ENCODE results near the gene TDG.

Gene TDG

DNA sequence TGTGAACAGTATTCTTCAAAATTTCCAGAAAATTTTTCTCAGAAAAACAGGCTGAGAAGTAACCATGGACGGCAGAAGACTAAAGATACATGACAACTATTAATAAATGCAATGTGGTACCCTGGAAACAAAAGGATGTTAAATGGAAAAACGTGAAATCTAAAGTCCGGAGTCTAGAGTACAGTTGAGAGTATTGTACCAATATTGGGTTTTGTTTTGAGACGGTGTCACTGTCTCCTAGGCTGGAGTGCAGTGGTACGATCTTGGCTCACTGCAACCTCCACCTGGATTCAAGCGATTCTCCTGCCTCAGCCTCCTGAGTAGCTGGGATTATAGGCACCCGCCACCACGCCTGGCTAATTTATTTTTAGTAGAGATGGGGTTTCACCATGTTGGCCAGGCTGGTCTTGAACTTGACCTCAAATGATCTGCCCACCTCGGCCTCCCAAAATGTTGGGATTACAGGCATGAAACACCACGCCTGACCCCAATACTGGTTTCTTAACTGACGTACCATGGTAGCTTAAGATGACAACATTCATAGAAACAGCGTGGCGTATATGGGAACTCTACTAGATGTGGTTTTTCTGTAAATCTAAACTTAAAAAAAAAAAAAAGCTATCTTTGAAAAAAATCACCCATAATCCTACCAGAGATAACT lies 16.8 kb upstream of the TDG start:
- no peak for DNase-seq (ENCODE audit: low read depth)
- H3K4me3 ChIP-seq (ENCODE audit: low read depth, low read length): no peak overlapping the region
- TF ChIP-seq, protein P1, sequence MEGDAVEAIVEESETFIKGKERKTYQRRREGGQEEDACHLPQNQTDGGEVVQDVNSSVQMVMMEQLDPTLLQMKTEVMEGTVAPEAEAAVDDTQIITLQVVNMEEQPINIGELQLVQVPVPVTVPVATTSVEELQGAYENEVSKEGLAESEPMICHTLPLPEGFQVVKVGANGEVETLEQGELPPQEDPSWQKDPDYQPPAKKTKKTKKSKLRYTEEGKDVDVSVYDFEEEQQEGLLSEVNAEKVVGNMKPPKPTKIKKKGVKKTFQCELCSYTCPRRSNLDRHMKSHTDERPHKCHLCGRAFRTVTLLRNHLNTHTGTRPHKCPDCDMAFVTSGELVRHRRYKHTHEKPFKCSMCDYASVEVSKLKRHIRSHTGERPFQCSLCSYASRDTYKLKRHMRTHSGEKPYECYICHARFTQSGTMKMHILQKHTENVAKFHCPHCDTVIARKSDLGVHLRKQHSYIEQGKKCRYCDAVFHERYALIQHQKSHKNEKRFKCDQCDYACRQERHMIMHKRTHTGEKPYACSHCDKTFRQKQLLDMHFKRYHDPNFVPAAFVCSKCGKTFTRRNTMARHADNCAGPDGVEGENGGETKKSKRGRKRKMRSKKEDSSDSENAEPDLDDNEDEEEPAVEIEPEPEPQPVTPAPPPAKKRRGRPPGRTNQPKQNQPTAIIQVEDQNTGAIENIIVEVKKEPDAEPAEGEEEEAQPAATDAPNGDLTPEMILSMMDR (IDR thresholded peaks at IDR 0.05; ENCODE audit: low read depth, low read length, missing control alignments): no peak

GRCh38 chr12:103952497-103952896 lies 13.2 kb upstream of the TDG start:
- TF ChIP-seq, protein P1 (IDR thresholded peaks at IDR 0.05; ENCODE audit: low read depth, low read length, missing control alignments): no peak
- DNase-seq (ENCODE audit: low read depth): no peak
- no peak overlapping the region for H3K4me3 ChIP-seq (ENCODE audit: low read depth, low read length)

DNA sequence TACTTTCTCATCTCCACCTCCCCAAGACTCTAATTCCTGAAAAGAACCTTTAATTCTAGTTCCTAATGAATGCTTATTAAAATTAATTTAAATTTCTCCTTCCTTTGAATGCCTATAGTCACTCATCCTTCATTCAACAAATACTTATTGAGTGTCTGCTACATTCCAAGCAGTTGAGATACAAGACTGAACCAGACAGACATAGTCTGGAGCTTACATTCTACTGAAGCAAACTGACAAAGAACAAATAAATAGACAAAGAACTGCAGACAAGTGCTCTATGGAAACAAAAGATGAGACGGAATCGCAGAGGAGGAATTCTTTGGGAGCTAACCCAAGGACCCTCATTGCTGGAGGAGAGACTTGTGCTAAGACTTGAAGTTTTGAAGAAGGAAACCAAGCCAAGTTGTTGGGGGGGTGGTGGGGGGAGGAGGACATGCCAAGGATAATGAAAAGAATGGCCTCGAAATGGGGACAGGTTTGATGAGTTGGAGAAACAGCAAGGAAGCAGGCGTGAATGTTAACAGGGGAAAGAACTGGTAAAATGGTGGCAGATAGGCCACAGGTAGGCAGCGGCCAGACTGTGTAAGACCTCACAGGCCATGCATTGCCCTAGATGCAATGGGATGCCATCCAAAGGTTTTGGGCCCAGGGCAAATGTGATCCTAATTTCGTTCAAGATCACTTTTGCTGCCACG lies 9.7 kb upstream of the TDG start:
- TF ChIP-seq, protein P1 (IDR thresholded peaks at IDR 0.05; ENCODE audit: low read depth, low read length, missing control alignments): no peak
- no peak for DNase-seq (ENCODE audit: low read depth)
- H3K4me3 ChIP-seq (ENCODE audit: low read depth, low read length): peak overlapping the region; percentile 87

GRCh38 chr12:103956509-103957027 lies 9.1 kb upstream of the TDG start:
- H3K4me3 ChIP-seq (ENCODE audit: low read depth, low read length): peak overlapping the region; percentile 87
- no peak for DNase-seq (ENCODE audit: low read depth)
- TF ChIP-seq, protein P1 (IDR thresholded peaks at IDR 0.05; ENCODE audit: low read depth, low read length, missing control alignments): no peak

DNA sequence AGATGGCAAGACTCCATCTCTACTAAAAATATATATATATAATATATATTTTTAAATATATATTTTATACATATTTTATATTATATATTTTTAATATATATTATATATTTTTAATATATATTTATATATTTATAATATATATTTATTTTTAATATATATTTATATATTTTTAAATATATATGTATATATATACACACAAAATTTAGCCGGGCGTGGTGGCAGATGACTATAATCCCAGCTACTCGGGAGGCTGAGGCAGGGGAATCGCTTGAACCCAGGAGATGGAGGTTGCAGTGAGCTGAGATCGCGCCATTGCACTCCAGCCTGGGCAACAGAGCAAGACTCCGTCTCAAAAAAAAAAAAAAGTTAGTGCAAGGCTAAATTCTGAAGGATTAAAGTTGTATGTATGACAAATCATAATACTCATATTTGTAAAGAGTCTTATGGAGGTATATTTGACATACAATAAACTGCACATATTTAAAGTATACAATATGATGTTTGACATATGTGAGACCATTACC lies 7.7 kb upstream of the TDG start:
- DNase-seq (ENCODE audit: low read depth): no peak
- H3K4me3 ChIP-seq (ENCODE audit: low read depth, low read length): peak overlapping the region; percentile 87; the same call in 1 of the 2 replicates
- TF ChIP-seq, protein P1 (IDR thresholded peaks at IDR 0.05; ENCODE audit: low read depth, low read length, missing control alignments): no peak

- DNase-seq (ENCODE audit: low read depth): no peak
- no peak overlapping the region for H3K4me3 ChIP-seq (ENCODE audit: low read depth, low read length)
- TF ChIP-seq, protein P1 (IDR thresholded peaks at IDR 0.05; ENCODE audit: low read depth, low read length, missing control alignments): no peak
These were observed 7.1 kb upstream of the TDG start for GRCh38 chr12:103958621-103959020.
